ENCODE measurements around the gene MBOAT1.

Gene MBOAT1

GRCh38 chr6:20234136-20234535, 21.9 kb upstream of the MBOAT1 start:
- no peaks in the 10 kb centered on the region for H3K36me3 ChIP-seq (ENCODE audit: insufficient read depth, low read length)
- no peaks in the 10 kb centered on the region for H3K27me3 ChIP-seq (ENCODE audit: insufficient read depth, low read length, poor library complexity, severe bottlenecking)
- no peaks in the 10 kb centered on the region for H3K9me2 ChIP-seq (replicated peaks; ENCODE audit: low read depth, low read length)
- peaks cover 9% of the 10 kb centered on the region for H3K4me1 ChIP-seq (ENCODE audit: insufficient read depth, low read length, poor library complexity, severe bottlenecking)
- no peak overlapping the region for H3K4me2 ChIP-seq (ENCODE audit: low read depth, low read length, poor library complexity, severe bottlenecking)
- no peak overlapping the region for H2AFZ ChIP-seq (ENCODE audit: low read length)
- H3K9me3 ChIP-seq (ENCODE audit: insufficient read depth, low read depth, low read length) = no peaks in the 10 kb centered on the region
- no peaks in the 10 kb centered on the region for H4K20me1 ChIP-seq (ENCODE audit: insufficient read depth, low read length, poor library complexity, severe bottlenecking)
- H3K9ac ChIP-seq (ENCODE audit: low read depth, low read length, poor library complexity, severe bottlenecking) = no peak overlapping the region
- no peaks in the 10 kb centered on the region for H3K79me2 ChIP-seq (ENCODE audit: insufficient read depth, low read length)
- H3F3A ChIP-seq (ENCODE audit: low read depth) = no peaks in the 10 kb centered on the region
- H3K4me3 ChIP-seq (ENCODE audit: low read length, poor library complexity, severe bottlenecking) = no peak overlapping the region
- no peak for TF ChIP-seq CTCF (conservative IDR thresholded peaks at IDR 0.05; ENCODE audit: low read length)
- TF ChIP-seq EZH2phosphoT487 (IDR thresholded peaks at IDR 0.05; ENCODE audit: borderline replicate concordance) = no peak

- Histone ChIP-seq H2AFZ (ENCODE audit: low read length) (no peak overlapping the region), H3K79me2 (ENCODE audit: insufficient read depth, low read length) (no peaks in the 10 kb centered on the region), H3K9me2 (replicated peaks; ENCODE audit: low read depth, low read length) (no peaks in the 10 kb centered on the region), H3K27me3 (ENCODE audit: insufficient read depth, low read length, poor library complexity, severe bottlenecking) (no peaks in the 10 kb centered on the region), H4K20me1 (ENCODE audit: insufficient read depth, low read length, poor library complexity, severe bottlenecking) (no peaks in the 10 kb centered on the region), H3K36me3 (ENCODE audit: insufficient read depth, low read length) (no peaks in the 10 kb centered on the region), H3K4me3 (ENCODE audit: low read length, poor library complexity, severe bottlenecking) (no peak overlapping the region), H3F3A (ENCODE audit: low read depth) (no peaks in the 10 kb centered on the region), H3K9ac (ENCODE audit: low read depth, low read length, poor library complexity, severe bottlenecking) (no peak overlapping the region), H3K4me2 (ENCODE audit: low read depth, low read length, poor library complexity, severe bottlenecking) (no peak overlapping the region), H3K9me3 (ENCODE audit: insufficient read depth, low read depth, low read length) (no peaks in the 10 kb centered on the region), H3K4me1 (ENCODE audit: insufficient read depth, low read length, poor library complexity, severe bottlenecking) (peaks cover 7% of the 10 kb centered on the region)
- TF ChIP-seq CTCF (conservative IDR thresholded peaks at IDR 0.05; ENCODE audit: low read length) (no peak), EZH2phosphoT487 (IDR thresholded peaks at IDR 0.05; ENCODE audit: borderline replicate concordance) (no peak)
Observed at GRCh38 chr6:20233007-20233730, 20.9 kb upstream of the MBOAT1 start.

- no peaks in the 10 kb centered on the region for H3K79me2 ChIP-seq (ENCODE audit: insufficient read depth, low read length)
- H3K9me3 ChIP-seq (ENCODE audit: insufficient read depth, low read depth, low read length) = no peaks in the 10 kb centered on the region
- no peak overlapping the region for H2AFZ ChIP-seq (ENCODE audit: low read length)
- no peaks in the 10 kb centered on the region for H3F3A ChIP-seq (ENCODE audit: low read depth)
- no peak for TF ChIP-seq CTCF (conservative IDR thresholded peaks at IDR 0.05; ENCODE audit: low read length)
- TF ChIP-seq EZH2phosphoT487 (IDR thresholded peaks at IDR 0.05; ENCODE audit: borderline replicate concordance) = no peak
- no peaks in the 10 kb centered on the region for H4K20me1 ChIP-seq (ENCODE audit: insufficient read depth, low read length, poor library complexity, severe bottlenecking)
- no peaks in the 10 kb centered on the region for H3K27me3 ChIP-seq (ENCODE audit: insufficient read depth, low read length, poor library complexity, severe bottlenecking)
- H3K4me2 ChIP-seq (ENCODE audit: low read depth, low read length, poor library complexity, severe bottlenecking) = no peak overlapping the region
- no peaks in the 10 kb centered on the region for H3K36me3 ChIP-seq (ENCODE audit: insufficient read depth, low read length)
- no peak overlapping the region for H3K4me3 ChIP-seq (ENCODE audit: low read length, poor library complexity, severe bottlenecking)
- no peak overlapping the region for H3K9ac ChIP-seq (ENCODE audit: low read depth, low read length, poor library complexity, severe bottlenecking)
- H3K4me1 ChIP-seq (ENCODE audit: insufficient read depth, low read length, poor library complexity, severe bottlenecking) = no peaks in the 10 kb centered on the region
- H3K9me2 ChIP-seq (replicated peaks; ENCODE audit: low read depth, low read length) = no peaks in the 10 kb centered on the region
Observed at GRCh38 chr6:20232188-20232587, 19.9 kb upstream of the MBOAT1 start.

Measured in Loucy (cell line).